Mesenchymal stem cell (in vitro differentiated cells and primary cell): ENCODE measurements around the gene ARFGAP1.

Source experiments
- DNase-seq: peaks from one replicate; pipeline ENCODE4 v3.0.0-alpha.2; 2013
- H2AFZ ChIP-seq: one replicate; pipeline ENCODE4 v1.6.1; 2013; ENCODE audit warnings: low read depth, mild to moderate bottlenecking, control low read depth, inconsistent platforms, low read length, moderate library complexity
- H2AK5ac ChIP-seq: 2 replicates; pipeline ENCODE4 v1.6.1; 2013; ENCODE audit warnings: low read length, moderate library complexity, mild to moderate bottlenecking, inconsistent platforms; ENCODE audit not compliant: severe bottlenecking
- H2BK120ac ChIP-seq: one replicate; pipeline ENCODE4 v1.6.1; 2013; ENCODE audit warnings: low read depth, mild to moderate bottlenecking, inconsistent platforms, low read length, moderate library complexity
- H2BK12ac ChIP-seq, 2 experiments: one replicate each; pipeline ENCODE4 v1.6.1; 2013; ENCODE audit warnings: inconsistent platforms in 2 of 2, low read length in 2 of 2, mild to moderate bottlenecking in 2 of 2, moderate library complexity in 2 of 2, control low read depth in 1 of 2
- H2BK15ac ChIP-seq: one replicate; pipeline ENCODE4 v1.6.1; 2013; ENCODE audit warnings: mild to moderate bottlenecking, low read depth, inconsistent platforms; ENCODE audit not compliant: poor library complexity, severe bottlenecking
- H2BK5ac ChIP-seq: 2 replicates; pipeline ENCODE4 v1.6.1; 2013; ENCODE audit warnings: low read depth, mild to moderate bottlenecking, low read length, control low read depth, inconsistent platforms; ENCODE audit not compliant: poor library complexity, severe bottlenecking
- H3K14ac ChIP-seq, 2 experiments: one replicate each; pipeline ENCODE4 v1.6.1; 2013; ENCODE audit warnings: inconsistent platforms in 2 of 2, low read length in 2 of 2, control low read depth in 1 of 2, mild to moderate bottlenecking in 1 of 2, moderate library complexity in 1 of 2
- H3K18ac ChIP-seq, 2 experiments: one replicate each; pipeline ENCODE4 v1.6.1; 2013; ENCODE audit warnings: inconsistent platforms in 2 of 2, low read length in 2 of 2, control low read depth in 1 of 2, low read depth in 1 of 2, mild to moderate bottlenecking in 1 of 2
- H3K23ac ChIP-seq, 2 experiments: one replicate each; pipeline ENCODE4 v1.6.1; 2013; ENCODE audit warnings: inconsistent platforms in 2 of 2, low read length in 2 of 2, mild to moderate bottlenecking in 2 of 2, moderate library complexity in 2 of 2, control low read depth in 1 of 2
- H3K27ac ChIP-seq: 2 replicates; pipeline ENCODE4 v1.5.1; 2013; ENCODE audit warnings: mild to moderate bottlenecking, moderate library complexity, low read length, control low read depth, inconsistent platforms; ENCODE audit not compliant: poor library complexity, severe bottlenecking
- H3K27me3 ChIP-seq, 2 experiments: 2 replicates each; pipeline versions ENCODE4 v1.6.1 to v1.7.0; 2013; ENCODE audit warnings: low read length in 2 of 2, mild to moderate bottlenecking in 2 of 2, moderate library complexity in 2 of 2, control low read depth in 1 of 2, inconsistent platforms in 1 of 2; ENCODE audit not compliant: control insufficient read depth in 1 of 2, insufficient read depth in 1 of 2
- H3K36me3 ChIP-seq, 2 experiments: 2 replicates each; pipeline versions ENCODE4 v1.6.1 to v1.7.0; 2013; ENCODE audit warnings: low read length in 2 of 2, control low read depth in 1 of 2, inconsistent platforms in 1 of 2, low read depth in 1 of 2, mild to moderate bottlenecking in 1 of 2; ENCODE audit not compliant: insufficient read depth in 2 of 2, control insufficient read depth in 1 of 2
- H3K4ac ChIP-seq, 2 experiments: one replicate each; pipeline ENCODE4 v1.6.1; 2013; ENCODE audit warnings: inconsistent platforms in 2 of 2, low read length in 2 of 2, mild to moderate bottlenecking in 2 of 2, moderate library complexity in 2 of 2, control low read depth in 1 of 2, low read depth in 1 of 2
- H3K4me1 ChIP-seq: 2 replicates; pipeline ENCODE4 v1.6.1; 2013; ENCODE audit warnings: low read depth, low read length, control low read depth; ENCODE audit not compliant: control insufficient read depth, insufficient read depth
- H3K4me2 ChIP-seq: 2 replicates; pipeline ENCODE4 v1.6.1; 2013; ENCODE audit warnings: low read length, mild to moderate bottlenecking, inconsistent platforms; ENCODE audit not compliant: poor library complexity, severe bottlenecking
- H3K4me3 ChIP-seq, 2 experiments: 2 replicates each; pipeline versions ENCODE4 v1.5.1 to v1.7.0; 2013; ENCODE audit warnings: low read length in 2 of 2, mild to moderate bottlenecking in 2 of 2, control low read depth in 1 of 2, low read depth in 1 of 2; ENCODE audit not compliant: insufficient read depth in 1 of 2
- H3K79me1 ChIP-seq: replicated peaks from 2 replicates; pipeline ENCODE4 v1.6.1; 2013; ENCODE audit warnings: mild to moderate bottlenecking, control low read depth, low read length, inconsistent platforms; ENCODE audit not compliant: poor library complexity, severe bottlenecking
- H3K9ac ChIP-seq: 2 replicates; pipeline ENCODE4 v1.7.0; 2013; ENCODE audit warnings: mild to moderate bottlenecking, low read length, moderate library complexity
- H3K9me3 ChIP-seq: 2 replicates; pipeline ENCODE4 v1.7.0; 2013; ENCODE audit warnings: mild to moderate bottlenecking, low read length; ENCODE audit not compliant: control insufficient read depth
- H4K8ac ChIP-seq: one replicate; pipeline ENCODE4 v1.6.1; 2013; ENCODE audit warnings: inconsistent platforms, mild to moderate bottlenecking, low read length, moderate library complexity
- H4K91ac ChIP-seq: one replicate; pipeline ENCODE4 v1.6.1; 2013; ENCODE audit warnings: mild to moderate bottlenecking, low read length, inconsistent platforms
- WGBS: methylation state at CpG from one replicate; pipeline ENCODE4 v1.1.7; 2013; ENCODE audit warnings: mixed read lengths; 5-methylcytosine and 5-hydroxymethylcytosine counted together

Gene ARFGAP1

GRCh38 chr20:63244468-63244867 lies 28.1 kb upstream of the ARFGAP1 start:
- 93% methylated on average over 10 of the region's 10 CpGs for WGBS
- H2BK15ac ChIP-seq = no peak overlapping the region
- H3K4me1 ChIP-seq = peaks cover 50% of the 10 kb centered on the region
- no peaks in the 10 kb centered on the region for H3K9me3 ChIP-seq
- no peak overlapping the region for H3K27ac ChIP-seq
- no peak overlapping the region for H4K8ac ChIP-seq
- no peak overlapping the region for H2BK120ac ChIP-seq
- no peak overlapping the region for H3K23ac ChIP-seq
- no peak overlapping the region for H2AK5ac ChIP-seq
- peak overlapping the region in 1 of 2 experiments; percentile 24 for H3K4me3 ChIP-seq
- peaks cover 0 to 57% of the 10 kb centered on the region in 2 experiments for H3K27me3 ChIP-seq
- no peak overlapping the region for H3K18ac ChIP-seq
- H2BK5ac ChIP-seq = no peak overlapping the region
- DNase-seq = no peak
- peaks cover 7% of the 10 kb centered on the region for H3K79me1 ChIP-seq
- peaks cover 0 to 75% of the 10 kb centered on the region in 2 experiments for H3K36me3 ChIP-seq
- H2BK12ac ChIP-seq = no peak overlapping the region
- no peak overlapping the region for H3K4me2 ChIP-seq
- H3K9ac ChIP-seq = no peak overlapping the region
- no peak overlapping the region for H2AFZ ChIP-seq
- H4K91ac ChIP-seq = no peak overlapping the region
- H3K14ac ChIP-seq = no peak overlapping the region
- no peak overlapping the region for H3K4ac ChIP-seq

- WGBS = 38% methylated on average over 47 of the region's 50 CpGs
- DNase-seq = no peak
- no peak overlapping the region for H3K4ac ChIP-seq
Measured at GRCh38 chr20:63246490-63247288, 25.9 kb upstream of the ARFGAP1 start.

GRCh38 chr20:63247671-63248228 lies 24.9 kb upstream of the ARFGAP1 start:
- Histone ChIP-seq H4K8ac (no peak overlapping the region), H4K91ac (no peak overlapping the region), H2BK12ac (no peak overlapping the region), H2BK120ac (no peak overlapping the region), H3K36me3 (peaks cover 0 to 68% of the 10 kb centered on the region in 2 experiments), H3K23ac (no peak overlapping the region), H3K4me1 (peaks cover 61% of the 10 kb centered on the region), H3K4ac (no peak overlapping the region), H3K27me3 (peaks cover 8 to 69% of the 10 kb centered on the region in 2 experiments), H3K4me3 (peak overlapping the region in 1 of 2 experiments; percentile 24), H3K9me3 (no peaks in the 10 kb centered on the region), H2AK5ac (peak overlapping the region; percentile 90), H3K79me1 (peaks cover 16% of the 10 kb centered on the region), H3K18ac (no peak overlapping the region), H3K14ac (no peak overlapping the region), H2BK15ac (no peak overlapping the region), H2AFZ (no peak overlapping the region), H2BK5ac (peak overlapping the region; percentile 35), H3K4me2 (no peak overlapping the region), H3K9ac (no peak overlapping the region), H3K27ac (no peak overlapping the region)
- DNase-seq = no peak
- 83% methylated on average over 24 of the region's 24 CpGs for WGBS

More at GRCh38 chr20:63246490-63247288, 25.9 kb upstream of the ARFGAP1 start:
- Histone ChIP-seq H4K91ac (no peak overlapping the region), H3K14ac (peak overlapping the region in 1 of 2 experiments; percentile 1), H3K27me3 (peaks cover 0 to 65% of the 10 kb centered on the region in 2 experiments), H4K8ac (peak overlapping the region; percentile 48), H3K4me3 (no peak overlapping the region), H3K18ac (peak overlapping the region in 1 of 2 experiments; percentile 13), H2AFZ (no peak overlapping the region), H2BK12ac (no peak overlapping the region), H3K4me1 (peaks cover 55% of the 10 kb centered on the region), H2BK120ac (no peak overlapping the region), H3K9ac (no peak overlapping the region), H3K9me3 (no peaks in the 10 kb centered on the region), H3K79me1 (peaks cover 13% of the 10 kb centered on the region), H3K27ac (no peak overlapping the region), H2AK5ac (peak overlapping the region; percentile 24), H3K4me2 (peak overlapping the region; percentile 14), H3K36me3 (peaks cover 0 to 76% of the 10 kb centered on the region in 2 experiments), H3K23ac (peak overlapping the region in 1 of 2 experiments; percentile 40), H2BK5ac (no peak overlapping the region), H2BK15ac (no peak overlapping the region)

GRCh38 chr20:63248835-63249591 lies 23.6 kb upstream of the ARFGAP1 start:
- H4K91ac ChIP-seq = no peak overlapping the region
- H3K36me3 ChIP-seq = peaks cover 0 to 55% of the 10 kb centered on the region in 2 experiments
- no peak overlapping the region for H3K9ac ChIP-seq
- peak overlapping the region; percentile 23 for H3K4me2 ChIP-seq
- H2BK12ac ChIP-seq = no peak overlapping the region
- H2AFZ ChIP-seq = no peak overlapping the region
- peak overlapping the region; percentile 90 for H2AK5ac ChIP-seq
- H2BK15ac ChIP-seq = no peak overlapping the region
- no peak overlapping the region for H3K4me3 ChIP-seq
- H3K14ac ChIP-seq = no peak overlapping the region
- no peak overlapping the region for H3K23ac ChIP-seq
- H2BK5ac ChIP-seq = peak overlapping the region; percentile 21
- H3K4ac ChIP-seq = no peak overlapping the region
- H3K18ac ChIP-seq = no peak overlapping the region
- H3K9me3 ChIP-seq = no peaks in the 10 kb centered on the region
- peaks cover 12 to 77% of the 10 kb centered on the region in 2 experiments for H3K27me3 ChIP-seq
- H3K27ac ChIP-seq = peak overlapping the region; percentile 65
- H3K4me1 ChIP-seq = peaks cover 67% of the 10 kb centered on the region
- no peak overlapping the region for H4K8ac ChIP-seq
- WGBS = 78% methylated on average over 25 of the region's 25 CpGs
- H2BK120ac ChIP-seq = no peak overlapping the region
- no peak for DNase-seq
- peaks cover 16% of the 10 kb centered on the region for H3K79me1 ChIP-seq
